Activated CD8-positive, alpha-beta memory T cell treated with anti-CD3 and anti-CD28 coated beads for 24 hours (primary cell): Measurements from ENCODE around the gene CYP27C1.
A peak's percentile ranks its signal among the peaks of the same experiment; 100 is the strongest.
"Not testable (repeated sequence)": the region's sequence is repeated elsewhere in the genome, so short reads cannot be mapped to it uniquely, and the experiment has no call there.

Source experiments
- DNase-seq: peaks from one replicate; pipeline ENCODE4 v3.0.0-alpha.2; 2020

CYP27C1 gene

GRCh38 chr2:127220768-127221527, 849 bp upstream of the CYP27C1 start:
- no peak for DNase-seq

GRCh38 chr2:127219171-127220070, 678 bp downstream of the CYP27C1 start:
- no peak for DNase-seq

GRCh38 chr2:127218812-127219170, 1.3 kb downstream of the CYP27C1 start:
- DNase-seq = no peak

- no peak for DNase-seq
Measured at GRCh38 chr2:127217470-127218325, 2.4 kb downstream of the CYP27C1 start.

GRCh38 chr2:127216593-127216992, 3.5 kb downstream of the CYP27C1 start:
- DNase-seq = no peak

- no peak for DNase-seq
Measured at GRCh38 chr2:127216095-127216494, 4.0 kb downstream of the CYP27C1 start.

- DNase-seq = not testable (repeated sequence)
Measured at GRCh38 chr2:127214201-127214600, 5.9 kb downstream of the CYP27C1 start.

- no peak for DNase-seq
Measured at GRCh38 chr2:127208313-127208712, 11.8 kb downstream of the CYP27C1 start.

- peak; percentile 35 for DNase-seq
Measured at GRCh38 chr2:127205218-127206125, 14.6 kb downstream of the CYP27C1 start.

- peak; percentile 28 for DNase-seq
Measured at GRCh38 chr2:127201452-127201851, 18.6 kb downstream of the CYP27C1 start.

GRCh38 chr2:127200962-127201361, 19.1 kb downstream of the CYP27C1 start:
- peak; percentile 40 for DNase-seq

- peak; percentile 26 for DNase-seq
Measured at GRCh38 chr2:127199223-127199622, 20.9 kb downstream of the CYP27C1 start.

GRCh38 chr2:127197475-127198385, 22.4 kb downstream of the CYP27C1 start:
- peak; percentile 79 for DNase-seq

GRCh38 chr2:127196998-127197397, 23.1 kb downstream of the CYP27C1 start:
- peak; percentile 13 for DNase-seq

- no peak for DNase-seq
Measured at GRCh38 chr2:127196549-127196948, 23.6 kb downstream of the CYP27C1 start.

- DNase-seq = peak; percentile 37
Measured at GRCh38 chr2:127195140-127196074, 24.7 kb downstream of the CYP27C1 start.

GRCh38 chr2:127194447-127194846, 25.7 kb downstream of the CYP27C1 start:
- peak; percentile 11 for DNase-seq

GRCh38 chr2:127193967-127194280, 26.2 kb downstream of the CYP27C1 start:
- no peak for DNase-seq

- peak; percentile 26 for DNase-seq
Measured at GRCh38 chr2:127193164-127193966, 26.7 kb downstream of the CYP27C1 start.
